Caco-2 (cell line): ENCODE results near the gene PTPN12. TPM values are rescaled to one million over a fixed set of nuclear protein-coding genes. Genes with fewer than 3 reads are reported as not detected.

Experiments used
- BruUV-seq: library from RNA; stranded (reverse); fragments of 400-500 nt; replicated peaks from 2 replicates; lab custom pipeline; 2021; lab: Mats Ljungman, UMichigan
- CTCF ChIA-PET: fragments of 300-600 bp; sonication (Branson Sonifier 250); formaldehyde crosslinking; loops from one replicate; lab custom pipeline; 2022; ENCODE audit warnings: antibody characterized with exemption; lab: Charles Lee
- POLR2A ChIA-PET: fragments of 300-600 bp; sonication (Branson Sonifier 250); formaldehyde crosslinking; loops from one replicate; lab custom pipeline; 2022; ENCODE audit warnings: antibody characterized with exemption; lab: Charles Lee
- DNase-seq, 2 experiments: peaks; one replicate each; pipeline versions ENCODE4 v3.0.0 to v3.0.0-alpha.2; 2020 to 2022
- H3K27me3 ChIP-seq: replicated peaks from 2 replicates; pipeline ENCODE4 v1.6.0; 2011; ENCODE audit warnings: low read length; ENCODE audit not compliant: control insufficient read depth, insufficient read depth
- H3K36me3 ChIP-seq: 2 replicates; pipeline ENCODE4 v1.5.1; 2011; ENCODE audit warnings: low read length; ENCODE audit not compliant: control insufficient read depth, insufficient read depth
- H3K4me1 ChIP-seq: fragments of 250-450 bp; sonication (Bioruptor Pico); 2 replicates; pipeline ENCODE4 v1.5.1; 2020; ENCODE audit warnings: mild to moderate bottlenecking
- H3K4me3 ChIP-seq: 2 replicates; pipeline ENCODE4 v1.5.1; 2011; ENCODE audit warnings: low read depth, mild to moderate bottlenecking, control low read depth, low read length
- H3K9me3 ChIP-seq: fragments of 250-450 bp; sonication (Bioruptor Pico); 2 replicates; pipeline ENCODE4 v1.5.1; 2020; ENCODE audit warnings: mild to moderate bottlenecking, moderate library complexity
- H3K27ac Mint-ChIP-seq: one replicate; pipeline ENCODE4 v1.8.0; 2022; ENCODE audit warnings: mixed read lengths; ENCODE audit not compliant: unreplicated experiment
- H3K27me3 Mint-ChIP-seq: one replicate; pipeline ENCODE4 v1.8.0; 2022; ENCODE audit warnings: mixed read lengths; ENCODE audit not compliant: insufficient read depth, unreplicated experiment
- H3K36me3 Mint-ChIP-seq: one replicate; pipeline ENCODE4 v1.8.0; 2022; ENCODE audit warnings: mild to moderate bottlenecking, mixed read lengths; ENCODE audit not compliant: insufficient read depth, unreplicated experiment
- H3K4me1 Mint-ChIP-seq: one replicate; pipeline ENCODE4 v1.8.0; 2022; ENCODE audit warnings: low read depth, mixed read lengths; ENCODE audit not compliant: unreplicated experiment
- H3K4me3 Mint-ChIP-seq: one replicate; pipeline ENCODE4 v1.8.0; 2022; ENCODE audit warnings: mild to moderate bottlenecking, moderate library complexity, mixed read lengths; ENCODE audit not compliant: unreplicated experiment
- H3K9me3 Mint-ChIP-seq: one replicate; pipeline ENCODE4 v1.8.0; 2022; ENCODE audit warnings: mixed read lengths; ENCODE audit not compliant: unreplicated experiment
- CTCF ChIP-seq, 2 experiments: fragments of 200-600 bp in 1 of 2; IDR thresholded peaks; 1 replicate in 1 of 2; 2 replicates in 1 of 2; pipeline versions ENCODE4 v1.5.1 to v1.8.0; 2011 to 2022; ENCODE audit warnings: antibody characterized with exemption in 1 of 2, control low read depth in 1 of 2, inconsistent platforms in 1 of 2, low read depth in 1 of 2, low read length in 1 of 2, mild to moderate bottlenecking in 1 of 2, moderate library complexity in 1 of 2; ENCODE audit not compliant: insufficient read depth in 1 of 2, severe bottlenecking in 1 of 2, unreplicated experiment in 1 of 2
- intact Hi-C: fragments of 100-400 bp; cut with micrococcal nuclease; formaldehyde crosslinking; loops from one replicate; pipeline ENCODE4 v1.10.0; 2022; ENCODE audit not compliant: unreplicated experiment
- total RNA-seq: library from RNA; stranded (reverse); gene quantifications from 2 replicates; pipeline ENCODE4 v1.2.3, GENCODE V29; 2022

PTPN12 gene
- total RNA-seq, 1 experiment from 2014 or later, result 67.1 TPM

- Histone ChIP-seq H3K4me3 (no peak overlapping the region), H3K4me1 (no peaks in the 10 kb centered on the region), H3K9me3 (no peaks in the 10 kb centered on the region), H3K27me3 (no peaks in the 10 kb centered on the region), H3K36me3 (peaks cover 1% of the 10 kb centered on the region)
- intact Hi-C loops, result no loop called here
- H3K9me3 Mint-ChIP-seq, result no peaks in the 10 kb centered on the region
- DNase-seq, result no peak
- ChIA-PET POLR2A (no interaction called here), CTCF (no interaction called here)
- H3K36me3 Mint-ChIP-seq, result peaks cover 26% of the 10 kb centered on the region
- H3K27me3 Mint-ChIP-seq, result no peaks in the 10 kb centered on the region
- H3K4me3 Mint-ChIP-seq, result no peak overlapping the region
- TF ChIP-seq CTCF (IDR thresholded peaks at IDR 0.05; ENCODE audit: insufficient read depth in 1 of 2, low read depth in 1 of 2, low read length in 1 of 2, severe bottlenecking in 1 of 2, unreplicated experiment in 1 of 2), result no peak
- H3K27ac Mint-ChIP-seq, result no peak overlapping the region
- H3K4me1 Mint-ChIP-seq, result peaks cover 36% of the 10 kb centered on the region
- no TSS peak for BruUV-seq
These were observed 13.5 kb downstream of the PTPN12 start for GRCh38 chr7:77550586-77550985.

DNA sequence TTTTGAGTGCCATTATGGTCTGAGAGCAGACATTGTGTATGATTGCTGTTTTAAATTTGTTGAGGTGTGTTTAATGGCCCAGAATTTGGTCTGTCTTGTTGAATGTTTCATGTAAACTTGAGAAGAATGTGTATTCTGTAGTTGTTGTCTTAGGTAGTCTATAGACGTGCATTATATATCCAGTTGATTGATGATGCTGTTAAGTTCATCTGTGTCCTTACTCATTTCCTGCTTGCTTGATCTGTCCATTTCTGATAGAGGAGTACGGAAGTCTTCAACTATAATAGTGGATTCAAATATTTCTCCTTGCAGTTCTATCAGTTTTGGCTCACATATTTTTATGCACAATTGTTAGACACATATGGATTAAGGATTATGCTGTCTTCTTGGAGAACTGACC is 16.0 kb downstream of the PTPN12 start:
- no peaks in the 10 kb centered on the region for H3K9me3 Mint-ChIP-seq
- no peak overlapping the region for H3K4me3 Mint-ChIP-seq
- Histone ChIP-seq H3K9me3 (no peaks in the 10 kb centered on the region), H3K4me1 (no peaks in the 10 kb centered on the region), H3K27me3 (no peaks in the 10 kb centered on the region), H3K36me3 (peaks cover 2% of the 10 kb centered on the region), H3K4me3 (no peak overlapping the region)
- H3K27me3 Mint-ChIP-seq, result no peaks in the 10 kb centered on the region
- TF ChIP-seq CTCF (IDR thresholded peaks at IDR 0.05; ENCODE audit: insufficient read depth in 1 of 2, low read depth in 1 of 2, low read length in 1 of 2, severe bottlenecking in 1 of 2, unreplicated experiment in 1 of 2), result no peak
- CTCF ChIA-PET, result interaction anchor here (0.7 kb wide), 1 partner anchor 28 kb away, joined by 3 read pairs; no protein-coding TSS in a partner anchor
- intact Hi-C loops, result no loop called here
- no peak overlapping the region for H3K27ac Mint-ChIP-seq
- no TSS peak for BruUV-seq
- POLR2A ChIA-PET, result no interaction called here
- H3K4me1 Mint-ChIP-seq, result peaks cover 42% of the 10 kb centered on the region
- peaks cover 34% of the 10 kb centered on the region for H3K36me3 Mint-ChIP-seq
- no peak for DNase-seq

DNA sequence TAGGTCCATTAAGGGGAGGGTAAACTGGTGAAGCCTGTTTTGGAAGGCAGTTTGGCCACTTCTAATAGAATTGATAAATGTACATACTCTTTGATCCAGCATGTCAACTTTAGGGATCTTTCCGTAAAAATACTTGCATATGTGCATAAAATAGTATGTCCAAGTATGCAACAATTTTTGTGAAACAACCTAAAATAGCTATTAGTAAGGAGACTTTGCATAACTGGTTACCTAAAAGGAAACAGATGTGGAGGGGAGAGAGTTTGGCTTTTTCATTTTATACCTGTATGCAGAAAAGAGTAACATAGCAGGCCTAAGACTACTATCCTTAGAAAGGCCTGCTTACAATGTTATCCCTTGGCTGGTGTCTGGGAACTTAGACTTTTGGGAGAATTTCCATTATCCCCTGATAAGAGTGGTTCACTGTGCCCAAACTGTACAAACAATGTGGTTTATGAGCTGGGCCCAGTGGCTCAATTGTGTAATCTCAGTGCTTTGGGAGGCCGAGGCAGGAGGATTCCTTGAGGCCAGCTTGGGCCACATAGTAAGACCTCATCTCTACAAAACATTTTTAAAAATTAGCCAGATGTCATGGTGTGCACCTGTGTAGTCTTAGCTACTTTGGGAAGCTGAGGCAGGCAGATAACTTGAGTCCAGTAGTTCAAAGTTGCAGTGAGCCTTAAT is 21.3 kb downstream of the PTPN12 start:
- H3K9me3 ChIP-seq, result no peaks in the 10 kb centered on the region
- POLR2A ChIA-PET, result no interaction called here
- DNase-seq, result no peak
- peaks cover 1% of the 10 kb centered on the region for H3K36me3 ChIP-seq
- no peaks in the 10 kb centered on the region for H3K4me1 ChIP-seq
- H3K4me3 Mint-ChIP-seq, result no peak overlapping the region
- H3K27ac Mint-ChIP-seq, result no peak overlapping the region
- no peak for TF ChIP-seq CTCF (IDR thresholded peaks at IDR 0.05; ENCODE audit: insufficient read depth in 1 of 2, low read depth in 1 of 2, low read length in 1 of 2, severe bottlenecking in 1 of 2, unreplicated experiment in 1 of 2)
- H3K27me3 ChIP-seq, result no peaks in the 10 kb centered on the region
- peaks cover 22% of the 10 kb centered on the region for H3K4me1 Mint-ChIP-seq
- H3K27me3 Mint-ChIP-seq, result no peaks in the 10 kb centered on the region
- H3K4me3 ChIP-seq, result no peak overlapping the region
- intact Hi-C loops, result no loop called here
- CTCF ChIA-PET, result interaction anchor here (0.6 kb wide), 1 partner anchor 19 kb away, joined by 3 read pairs; no protein-coding TSS in a partner anchor
- BruUV-seq, result no TSS peak
- no peaks in the 10 kb centered on the region for H3K9me3 Mint-ChIP-seq
- peaks cover 16% of the 10 kb centered on the region for H3K36me3 Mint-ChIP-seq
